Progenitor cell of endocrine pancreas (in vitro differentiated cells): ENCODE data around the gene SPPL3. TPM values are rescaled to one million over a fixed set of nuclear protein-coding genes. Genes with fewer than 3 reads are reported as not detected.

Experiments
- DNase-seq: peaks from one replicate; pipeline ENCODE4 v3.0.0; 2021; ENCODE audit warnings: low spot score; ENCODE audit not compliant: unreplicated experiment
- H3K27ac Mint-ChIP-seq: 2 replicates; pipeline ENCODE4 v1.8.0; 2021; ENCODE audit warnings: mild to moderate bottlenecking, moderate library complexity, mixed read lengths
- H3K27me3 Mint-ChIP-seq: 2 replicates; pipeline ENCODE4 v1.8.0; 2021; ENCODE audit warnings: mixed read lengths
- H3K36me3 Mint-ChIP-seq: 2 replicates; pipeline ENCODE4 v1.8.0; 2022; ENCODE audit warnings: mixed read lengths; ENCODE audit not compliant: insufficient read depth
- H3K4me1 Mint-ChIP-seq: 2 replicates; pipeline ENCODE4 v1.8.0; 2021; ENCODE audit warnings: low read depth, mixed read lengths
- H3K4me3 Mint-ChIP-seq: 2 replicates; pipeline ENCODE4 v1.8.0; 2021; ENCODE audit warnings: low read depth, mild to moderate bottlenecking, moderate library complexity, mixed read lengths
- H3K9me3 Mint-ChIP-seq: 2 replicates; pipeline ENCODE4 v1.8.0; 2021; ENCODE audit warnings: low read depth, mixed read lengths
- CTCF ChIP-seq: fragments of 200-600 bp; sonication (generic); IDR thresholded peaks from one replicate; pipeline ENCODE4 v1.5.0; 2021; ENCODE audit warnings: antibody characterized with exemption, mild to moderate bottlenecking; ENCODE audit not compliant: unreplicated experiment
- total RNA-seq: library from RNA; stranded (reverse); gene quantifications from 2 replicates; pipeline ENCODE4 v1.2.1, GENCODE V29; 2021

The SPPL3 gene
- total RNA-seq, 1 donor from 2014 or later = 70.2 TPM

GRCh38 chr12:120866108-120866507 is 38.0 kb downstream of the SPPL3 start:
- no peak overlapping the region for H3K27ac Mint-ChIP-seq

GRCh38 chr12:120865098-120865497 is 39.1 kb downstream of the SPPL3 start:
- Mint-ChIP-seq H3K4me1 (no peaks in the 10 kb centered on the region), H3K27me3 (no peaks in the 10 kb centered on the region), H3K36me3 (peaks cover 2% of the 10 kb centered on the region), H3K27ac (no peak overlapping the region), H3K9me3 (no peaks in the 10 kb centered on the region), H3K4me3 (no peak overlapping the region)
- no peak for TF ChIP-seq CTCF
- DNase-seq = no peak

More at GRCh38 chr12:120866108-120866507, 38.0 kb downstream of the SPPL3 start:
- peaks cover 1% of the 10 kb centered on the region for H3K36me3 Mint-ChIP-seq
- no peaks in the 10 kb centered on the region for H3K27me3 Mint-ChIP-seq
- DNase-seq = no peak
- H3K9me3 Mint-ChIP-seq = no peaks in the 10 kb centered on the region
- TF ChIP-seq CTCF = no peak
- H3K4me3 Mint-ChIP-seq = no peak overlapping the region
- H3K4me1 Mint-ChIP-seq = no peaks in the 10 kb centered on the region

GRCh38 chr12:120862664-120863063 is 41.5 kb downstream of the SPPL3 start:
- Mint-ChIP-seq H3K36me3 (peaks cover 12% of the 10 kb centered on the region), H3K9me3 (peaks cover 10% of the 10 kb centered on the region), H3K4me1 (no peaks in the 10 kb centered on the region), H3K27me3 (no peaks in the 10 kb centered on the region), H3K4me3 (no peak overlapping the region), H3K27ac (no peak overlapping the region)
- TF ChIP-seq CTCF = no peak
- no peak for DNase-seq

GRCh38 chr12:120861074-120861795 is 42.9 kb downstream of the SPPL3 start:
- no peak for TF ChIP-seq CTCF
- peaks cover 14% of the 10 kb centered on the region for H3K36me3 Mint-ChIP-seq
- H3K9me3 Mint-ChIP-seq = peaks cover 10% of the 10 kb centered on the region
- no peaks in the 10 kb centered on the region for H3K27me3 Mint-ChIP-seq
- no peak for DNase-seq
- H3K27ac Mint-ChIP-seq = no peak overlapping the region
- no peaks in the 10 kb centered on the region for H3K4me1 Mint-ChIP-seq
- H3K4me3 Mint-ChIP-seq = no peak overlapping the region

GRCh38 chr12:120858306-120859088 is 45.7 kb downstream of the SPPL3 start:
- H3K36me3 Mint-ChIP-seq = peaks cover 13% of the 10 kb centered on the region
- no peak overlapping the region for H3K4me3 Mint-ChIP-seq
- peaks cover 3% of the 10 kb centered on the region for H3K4me1 Mint-ChIP-seq
- no peak for DNase-seq
- TF ChIP-seq CTCF = no peak
- peaks cover 10% of the 10 kb centered on the region for H3K9me3 Mint-ChIP-seq
- H3K27ac Mint-ChIP-seq = no peak overlapping the region
- no peaks in the 10 kb centered on the region for H3K27me3 Mint-ChIP-seq
